ENCODE data around the gene SLC25A1.

DNA sequence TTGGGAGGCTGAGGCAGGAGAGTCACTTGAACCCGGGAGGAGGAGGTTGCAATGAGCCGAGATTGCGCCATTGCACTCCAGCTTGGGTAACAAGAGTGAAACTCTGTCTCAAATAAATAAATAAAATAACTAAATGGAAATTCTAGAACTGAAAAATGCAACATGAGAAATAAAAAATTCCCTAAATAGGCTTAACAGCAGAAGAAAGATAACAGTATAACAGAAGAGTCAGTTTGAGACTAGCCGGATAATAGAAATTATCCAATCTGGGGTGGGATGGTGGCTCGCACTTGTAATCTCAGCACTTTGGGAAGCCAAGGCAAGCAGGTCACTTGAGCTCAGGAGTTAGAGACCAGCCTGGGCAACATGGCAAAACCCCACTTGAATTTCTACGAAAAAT is 14.1 kb downstream of the SLC25A1 start:
- TF ChIP-seq POLR2A (IDR thresholded peaks at IDR 0.05; ENCODE audit: low read length) (no peak), GATA1 (IDR thresholded peaks at IDR 0.05; ENCODE audit: low read depth, low read length) (no peak)

Data from erythroblast (primary cell).